A549 (cell line): ENCODE measurements around the gene INSIG2.

ENCODE experiments used
- EP300 ChIP-seq, 2 experiments: fragments of >200 bp; sonication (Bioruptor Twin); formaldehyde crosslinking; IDR thresholded peaks; 2 replicates in 1 of 2; 3 replicates in 1 of 2; pipeline ENCODE4 v1.6.1; 2016 to 2017
- MYC ChIP-seq: IDR thresholded peaks from 2 replicates; pipeline ENCODE4 v1.6.1; 2012; ENCODE audit warnings: mild to moderate bottlenecking, inconsistent platforms, low read length, improper control_type of control experiment, borderline replicate concordance
- NR3C1 ChIP-seq: fragments of >200 bp; sonication (Bioruptor Twin); formaldehyde crosslinking; IDR thresholded peaks from 3 replicates; pipeline ENCODE4 v1.6.1; 2017
- POLR2A ChIP-seq: IDR thresholded peaks from 2 replicates; pipeline ENCODE4 v1.6.1; 2012; ENCODE audit warnings: mild to moderate bottlenecking, low read length
- RAD21 ChIP-seq, 2 experiments: fragments of >200 bp in 1 of 2; sonication (Bioruptor Twin) in 1 of 2; formaldehyde crosslinking in 1 of 2; IDR thresholded peaks in 1 of 2; conservative IDR thresholded peaks in 1 of 2; 2 replicates in 1 of 2; 3 replicates in 1 of 2; pipeline ENCODE4 v1.6.1; 2012 to 2018; ENCODE audit warnings: inconsistent platforms in 1 of 2
- RFX5 ChIP-seq: fragments of 450-650 bp; IDR thresholded peaks from 2 replicates; pipeline ENCODE4 v1.7.1; 2014; ENCODE audit warnings: antibody characterized with exemption, mild to moderate bottlenecking, moderate library complexity
- TF ChIP-seq, protein P1 (sequence below): fragments of >200 bp; sonication (Bioruptor Twin); formaldehyde crosslinking; IDR thresholded peaks from 3 replicates; pipeline ENCODE4 v1.5.1; 2016
- TF ChIP-seq, protein P2 (sequence below): fragments of >200 bp; sonication (Bioruptor Twin); formaldehyde crosslinking; IDR thresholded peaks from 3 replicates; pipeline ENCODE4 v1.6.1; 2016
- TF ChIP-seq, protein P3 (sequence below): IDR thresholded peaks from 2 replicates; pipeline ENCODE4 v1.6.1; 2012; ENCODE audit warnings: low read depth, borderline replicate concordance

DNA sequence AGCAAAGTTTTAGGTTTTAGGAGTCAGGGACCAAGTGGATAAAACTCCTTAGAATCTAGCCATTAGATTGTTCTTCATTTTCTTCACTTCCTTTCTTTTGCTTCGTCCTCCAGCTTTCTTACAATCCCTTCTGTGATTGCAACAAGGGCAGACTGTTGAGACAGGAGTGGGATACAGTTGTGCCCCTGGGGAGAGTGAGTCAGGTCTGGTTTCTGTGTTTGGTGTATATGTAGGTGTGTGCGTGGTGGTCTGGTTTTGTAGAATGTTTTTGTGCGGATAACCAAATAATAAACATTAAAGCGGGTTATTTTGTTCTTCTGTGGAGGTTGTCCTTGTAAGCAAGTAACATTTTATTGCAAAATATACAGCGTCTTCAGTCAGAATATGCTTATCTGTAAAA, 7.3 kb downstream of the INSIG2 start:
- TF ChIP-seq, protein P1, sequence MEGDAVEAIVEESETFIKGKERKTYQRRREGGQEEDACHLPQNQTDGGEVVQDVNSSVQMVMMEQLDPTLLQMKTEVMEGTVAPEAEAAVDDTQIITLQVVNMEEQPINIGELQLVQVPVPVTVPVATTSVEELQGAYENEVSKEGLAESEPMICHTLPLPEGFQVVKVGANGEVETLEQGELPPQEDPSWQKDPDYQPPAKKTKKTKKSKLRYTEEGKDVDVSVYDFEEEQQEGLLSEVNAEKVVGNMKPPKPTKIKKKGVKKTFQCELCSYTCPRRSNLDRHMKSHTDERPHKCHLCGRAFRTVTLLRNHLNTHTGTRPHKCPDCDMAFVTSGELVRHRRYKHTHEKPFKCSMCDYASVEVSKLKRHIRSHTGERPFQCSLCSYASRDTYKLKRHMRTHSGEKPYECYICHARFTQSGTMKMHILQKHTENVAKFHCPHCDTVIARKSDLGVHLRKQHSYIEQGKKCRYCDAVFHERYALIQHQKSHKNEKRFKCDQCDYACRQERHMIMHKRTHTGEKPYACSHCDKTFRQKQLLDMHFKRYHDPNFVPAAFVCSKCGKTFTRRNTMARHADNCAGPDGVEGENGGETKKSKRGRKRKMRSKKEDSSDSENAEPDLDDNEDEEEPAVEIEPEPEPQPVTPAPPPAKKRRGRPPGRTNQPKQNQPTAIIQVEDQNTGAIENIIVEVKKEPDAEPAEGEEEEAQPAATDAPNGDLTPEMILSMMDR = no peak
- no peak for TF ChIP-seq MYC
- TF ChIP-seq RFX5 = no peak
- no peak for TF ChIP-seq NR3C1
- TF ChIP-seq, protein P2, sequence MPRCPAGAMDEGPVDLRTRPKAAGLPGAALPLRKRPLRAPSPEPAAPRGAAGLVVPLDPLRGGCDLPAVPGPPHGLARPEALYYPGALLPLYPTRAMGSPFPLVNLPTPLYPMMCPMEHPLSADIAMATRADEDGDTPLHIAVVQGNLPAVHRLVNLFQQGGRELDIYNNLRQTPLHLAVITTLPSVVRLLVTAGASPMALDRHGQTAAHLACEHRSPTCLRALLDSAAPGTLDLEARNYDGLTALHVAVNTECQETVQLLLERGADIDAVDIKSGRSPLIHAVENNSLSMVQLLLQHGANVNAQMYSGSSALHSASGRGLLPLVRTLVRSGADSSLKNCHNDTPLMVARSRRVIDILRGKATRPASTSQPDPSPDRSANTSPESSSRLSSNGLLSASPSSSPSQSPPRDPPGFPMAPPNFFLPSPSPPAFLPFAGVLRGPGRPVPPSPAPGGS = no peak
- TF ChIP-seq POLR2A = no peak
- no peak for TF ChIP-seq EP300 (IDR thresholded peaks at IDR 0.05)
- TF ChIP-seq, protein P3, sequence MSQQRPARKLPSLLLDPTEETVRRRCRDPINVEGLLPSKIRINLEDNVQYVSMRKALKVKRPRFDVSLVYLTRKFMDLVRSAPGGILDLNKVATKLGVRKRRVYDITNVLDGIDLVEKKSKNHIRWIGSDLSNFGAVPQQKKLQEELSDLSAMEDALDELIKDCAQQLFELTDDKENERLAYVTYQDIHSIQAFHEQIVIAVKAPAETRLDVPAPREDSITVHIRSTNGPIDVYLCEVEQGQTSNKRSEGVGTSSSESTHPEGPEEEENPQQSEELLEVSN = no peak
- TF ChIP-seq RAD21 (conservative IDR thresholded peaks at IDR 0.05 in 1 of 2, IDR thresholded peaks at IDR 0.05 in 1 of 2) = no peak
